RWPE1 (cell line): ENCODE results near the gene FAM107B.

Source experiments
- CTCF ChIA-PET: fragments of 350-600 bp; sonication (Branson Sonifier 250); formaldehyde crosslinking; extraction: SDS; loops from one replicate; lab custom pipeline; 2021; lab: Yijun Ruan, JAX
- POLR2A ChIA-PET: fragments of 400-600 bp; formaldehyde crosslinking; extraction: SDS; loops from one replicate; lab custom pipeline; 2020; ENCODE audit warnings: antibody characterized with exemption; ENCODE audit not compliant: low non-redundant PET; lab: Yijun Ruan, JAX
- DNase-seq: peaks from one replicate; pipeline ENCODE4 v3.0.0; 2012; ENCODE audit warnings: low spot score
- H3K27ac ChIP-seq: fragments of 450-650 bp; 2 replicates; pipeline ENCODE4 v1.5.1; 2017
- CTCF ChIP-seq: fragments of 450-650 bp; conservative IDR thresholded peaks from 2 replicates; pipeline ENCODE4 v1.5.1; 2017; ENCODE audit warnings: low read depth, mild to moderate bottlenecking

The FAM107B gene

DNA sequence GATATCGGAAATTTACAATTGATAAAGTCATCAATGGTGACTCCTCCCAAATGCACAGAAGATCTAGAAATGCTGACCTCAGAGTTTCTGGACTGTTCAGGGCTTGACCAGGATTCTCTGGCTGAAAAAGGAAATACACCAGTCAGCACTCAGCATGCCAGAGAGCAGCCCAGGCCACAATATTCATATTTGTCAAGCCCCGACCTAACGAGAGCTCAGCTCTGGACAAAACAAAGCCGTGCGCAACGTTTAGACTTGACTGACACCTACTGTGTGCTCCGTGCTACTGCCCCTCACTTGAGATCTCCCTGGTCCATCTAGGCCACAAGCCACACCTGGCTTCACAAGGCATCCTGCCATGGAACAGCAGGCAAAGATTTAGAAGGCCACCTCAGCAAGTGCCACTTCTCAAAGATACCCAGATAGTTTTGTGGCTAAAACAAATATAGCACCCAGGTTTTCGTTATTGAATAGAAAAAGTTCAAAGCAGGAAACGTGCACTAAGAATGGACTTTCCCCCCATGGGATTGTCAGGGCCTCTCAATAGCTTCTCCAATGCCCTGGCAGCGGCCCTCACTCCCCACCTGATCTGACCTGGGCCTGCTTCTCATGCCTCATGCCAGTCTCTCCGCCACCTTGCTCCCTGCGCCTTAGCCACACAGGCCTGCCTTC, 218.3 kb downstream of the FAM107B start:
- no peak for TF ChIP-seq CTCF
- H3K27ac ChIP-seq, result no peak overlapping the region
- no peak for DNase-seq
- CTCF ChIA-PET, result interaction anchor here (0.6 kb wide), 1 partner anchor 27 kb away, joined by 3 read pairs; no protein-coding TSS in a partner anchor
- POLR2A ChIA-PET, result no interaction called here

DNA sequence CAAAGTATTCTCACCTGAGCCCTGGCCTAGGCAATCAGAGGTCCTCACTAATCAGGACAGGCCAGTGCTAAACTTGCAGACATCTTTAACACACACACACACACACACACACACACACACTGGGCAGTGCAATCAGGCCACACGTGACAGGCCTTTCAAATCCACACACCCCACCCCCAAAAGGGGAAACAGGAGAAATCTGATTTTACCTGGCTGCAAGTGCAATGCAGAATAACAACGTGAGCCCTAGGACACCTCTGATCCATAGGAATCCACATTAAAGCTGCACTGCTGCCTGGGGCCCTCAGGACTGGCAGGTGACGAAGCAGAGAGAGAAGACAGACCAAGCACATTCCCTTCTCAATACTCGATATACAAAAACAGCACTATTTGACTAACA, 218.9 kb downstream of the FAM107B start:
- ChIA-PET CTCF (interaction anchor here (0.6 kb wide), 1 partner anchor 28 kb away, joined by 3 read pairs; no protein-coding TSS in a partner anchor), POLR2A (no interaction called here)
- DNase-seq, result no peak
- TF ChIP-seq CTCF, result no peak
- H3K27ac ChIP-seq, result no peak overlapping the region

GRCh38 chr10:14554491-14555205, 220.0 kb downstream of the FAM107B start:
- peak; percentile 41 for DNase-seq
- no peak for TF ChIP-seq CTCF
- CTCF ChIA-PET, result interaction anchor here (1.0 kb wide), 1 partner anchor 268 kb away, joined by 3 read pairs; no protein-coding TSS in a partner anchor
- no peak overlapping the region for H3K27ac ChIP-seq
- POLR2A ChIA-PET, result interaction anchor here (0.6 kb wide), 1 partner anchor 11 kb away, joined by 11 read pairs; no protein-coding TSS in a partner anchor

GRCh38 chr10:14554091-14554490, 220.6 kb downstream of the FAM107B start:
- POLR2A ChIA-PET, result no interaction called here
- H3K27ac ChIP-seq, result no peak overlapping the region
- peak; percentile 31 for DNase-seq
- CTCF ChIA-PET, result interaction anchor here (1.0 kb wide), 1 partner anchor 269 kb away, joined by 3 read pairs; no protein-coding TSS in a partner anchor
- TF ChIP-seq CTCF, result no peak

- ChIA-PET CTCF (no interaction called here), POLR2A (no interaction called here)
- DNase-seq, result peak; percentile 20
- TF ChIP-seq CTCF, result no peak
- no peak overlapping the region for H3K27ac ChIP-seq
These were observed 221.2 kb downstream of the FAM107B start for GRCh38 chr10:14553448-14553847.

DNA sequence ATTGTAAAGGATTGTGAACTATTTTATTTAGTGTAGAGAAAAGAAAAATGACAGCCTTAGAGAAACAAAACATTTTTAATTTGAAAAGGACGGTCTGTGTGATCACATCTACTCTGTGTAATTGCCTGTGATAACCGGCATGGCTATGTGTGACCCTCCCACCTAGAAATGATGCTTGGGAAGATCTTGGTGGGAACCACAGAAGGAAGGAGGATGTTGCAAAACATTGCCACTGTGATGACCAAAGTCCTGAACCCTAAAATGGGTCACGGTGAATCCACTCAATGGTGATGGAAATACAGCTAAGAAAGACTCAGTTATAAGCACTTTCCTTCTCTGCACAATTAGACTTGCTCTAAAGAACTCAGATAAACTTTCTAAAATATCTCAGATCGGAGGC, 222.7 kb downstream of the FAM107B start:
- ChIA-PET CTCF (interaction anchor here (0.7 kb wide), 1 partner anchor 270 kb away, joined by 3 read pairs; no protein-coding TSS in a partner anchor), POLR2A (no interaction called here)
- TF ChIP-seq CTCF, result no peak
- no peak for DNase-seq
- H3K27ac ChIP-seq, result no peak overlapping the region
